Measurements from ENCODE around the gene ZNF140.

The ZNF140 gene

DNA sequence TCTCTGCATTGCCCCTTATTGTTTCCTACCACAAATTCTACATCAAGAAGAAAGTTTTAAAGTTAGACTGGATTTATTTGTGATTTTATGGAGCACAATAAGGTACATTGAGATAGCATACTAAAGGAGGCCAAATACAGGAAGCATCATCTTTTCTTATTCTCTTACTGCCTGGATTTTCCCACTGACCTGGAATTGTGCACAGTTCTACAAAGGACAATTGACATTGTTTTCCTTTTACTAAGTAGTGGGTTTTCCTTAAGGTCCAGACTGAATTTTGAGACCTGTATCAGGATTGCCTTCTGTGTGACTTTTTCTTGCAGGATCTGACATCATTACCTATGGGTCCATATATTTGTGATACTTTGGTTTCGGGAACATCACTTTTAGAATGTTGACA lies 18.8 kb upstream of the ZNF140 start:
- TF ChIP-seq, protein P1, sequence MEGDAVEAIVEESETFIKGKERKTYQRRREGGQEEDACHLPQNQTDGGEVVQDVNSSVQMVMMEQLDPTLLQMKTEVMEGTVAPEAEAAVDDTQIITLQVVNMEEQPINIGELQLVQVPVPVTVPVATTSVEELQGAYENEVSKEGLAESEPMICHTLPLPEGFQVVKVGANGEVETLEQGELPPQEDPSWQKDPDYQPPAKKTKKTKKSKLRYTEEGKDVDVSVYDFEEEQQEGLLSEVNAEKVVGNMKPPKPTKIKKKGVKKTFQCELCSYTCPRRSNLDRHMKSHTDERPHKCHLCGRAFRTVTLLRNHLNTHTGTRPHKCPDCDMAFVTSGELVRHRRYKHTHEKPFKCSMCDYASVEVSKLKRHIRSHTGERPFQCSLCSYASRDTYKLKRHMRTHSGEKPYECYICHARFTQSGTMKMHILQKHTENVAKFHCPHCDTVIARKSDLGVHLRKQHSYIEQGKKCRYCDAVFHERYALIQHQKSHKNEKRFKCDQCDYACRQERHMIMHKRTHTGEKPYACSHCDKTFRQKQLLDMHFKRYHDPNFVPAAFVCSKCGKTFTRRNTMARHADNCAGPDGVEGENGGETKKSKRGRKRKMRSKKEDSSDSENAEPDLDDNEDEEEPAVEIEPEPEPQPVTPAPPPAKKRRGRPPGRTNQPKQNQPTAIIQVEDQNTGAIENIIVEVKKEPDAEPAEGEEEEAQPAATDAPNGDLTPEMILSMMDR (IDR thresholded peaks at IDR 0.05; ENCODE audit: low read depth, low read length, missing control alignments) = no peak
- no peak for DNase-seq (ENCODE audit: extremely low read depth, low read depth)
- H3K4me3 ChIP-seq (replicated peaks; ENCODE audit: low read depth, low read length) = no peak overlapping the region

DNA sequence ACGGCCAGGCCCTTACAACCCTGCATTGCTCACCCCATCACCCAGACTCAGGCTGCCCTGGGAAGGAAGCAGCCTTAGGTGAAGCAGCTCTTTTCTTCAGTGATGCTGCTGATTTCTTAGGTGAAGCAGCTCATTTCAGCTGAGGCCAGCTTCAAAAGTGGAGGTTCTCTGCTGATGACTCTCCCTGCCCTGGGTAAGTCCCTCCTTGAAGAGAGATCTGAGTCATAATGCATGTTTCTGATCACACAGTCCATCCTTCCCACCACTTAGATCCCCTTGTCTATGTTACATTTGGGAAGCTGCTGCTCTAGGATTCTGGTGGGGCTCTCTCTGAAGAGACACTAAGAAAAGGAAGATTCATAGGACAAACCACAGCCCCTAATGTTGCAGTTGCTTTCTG lies 17.2 kb upstream of the ZNF140 start:
- DNase-seq (ENCODE audit: extremely low read depth, low read depth) = no peak

GRCh38 chr12:133073836-133074235 lies 6.9 kb upstream of the ZNF140 start:
- DNase-seq (ENCODE audit: extremely low read depth, low read depth) = no peak
- TF ChIP-seq, protein P1 (IDR thresholded peaks at IDR 0.05; ENCODE audit: low read depth, low read length, missing control alignments) = no peak
- H3K4me3 ChIP-seq (replicated peaks; ENCODE audit: low read depth, low read length) = no peak overlapping the region

More for the DNA sequence above, 17.2 kb upstream of the ZNF140 start:
- no peak overlapping the region for H3K4me3 ChIP-seq (replicated peaks; ENCODE audit: low read depth, low read length)
- TF ChIP-seq, protein P1 (IDR thresholded peaks at IDR 0.05; ENCODE audit: low read depth, low read length, missing control alignments) = no peak

DNA sequence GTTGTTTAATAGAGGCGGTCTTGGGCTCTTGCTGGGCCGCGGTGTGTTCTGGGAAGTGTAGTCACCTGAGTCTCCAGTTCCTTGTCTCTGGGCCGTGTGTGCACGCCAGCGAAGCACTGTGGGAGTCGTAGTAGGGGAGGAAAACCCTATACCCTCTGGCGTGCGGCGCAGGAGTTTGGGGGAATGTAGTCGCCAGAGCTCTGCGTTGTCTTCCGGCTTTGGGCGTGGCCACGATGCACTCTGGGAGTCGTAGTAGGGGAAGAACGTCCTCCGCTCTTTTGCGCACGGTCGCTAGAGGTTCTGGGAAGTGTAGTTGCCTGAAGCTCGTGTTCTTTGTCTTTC lies 726 bp upstream of the ZNF140 start:
- TF ChIP-seq, protein P1 (IDR thresholded peaks at IDR 0.05; ENCODE audit: low read depth, low read length, missing control alignments) = no peak
- peak overlapping the region; percentile 65 for H3K4me3 ChIP-seq (replicated peaks; ENCODE audit: low read depth, low read length)

GRCh38 chr12:133081159-133081780 lies 547 bp downstream of the ZNF140 start:
- TF ChIP-seq, protein P1 (IDR thresholded peaks at IDR 0.05; ENCODE audit: low read depth, low read length, missing control alignments) = no peak
- peak overlapping the region; percentile 65 for H3K4me3 ChIP-seq (replicated peaks; ENCODE audit: low read depth, low read length)
- no peak for DNase-seq (ENCODE audit: extremely low read depth, low read depth)

More for the DNA sequence above, 726 bp upstream of the ZNF140 start:
- peak; percentile 97 for DNase-seq (ENCODE audit: extremely low read depth, low read depth)

DNA sequence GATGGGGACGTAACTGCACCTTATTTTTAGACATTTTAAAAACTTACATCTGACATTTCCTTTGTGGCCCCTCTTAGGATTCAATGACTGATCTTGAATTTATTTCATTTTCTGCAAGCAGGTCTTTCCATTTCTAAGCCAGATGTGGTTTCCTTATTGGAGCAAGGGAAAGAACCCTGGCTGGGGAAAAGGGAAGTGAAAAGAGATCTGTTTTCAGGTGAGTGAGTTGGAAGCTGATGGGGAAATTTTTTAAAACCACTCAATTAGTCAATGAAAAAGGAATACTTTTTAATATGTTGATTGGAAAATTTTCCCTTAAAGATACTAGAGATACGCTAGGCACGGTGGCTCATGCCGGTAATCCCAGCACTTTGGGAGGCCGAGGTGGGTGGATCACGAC lies 2.6 kb downstream of the ZNF140 start:
- no peak for DNase-seq (ENCODE audit: extremely low read depth, low read depth)
- H3K4me3 ChIP-seq (replicated peaks; ENCODE audit: low read depth, low read length) = no peak overlapping the region
- TF ChIP-seq, protein P1 (IDR thresholded peaks at IDR 0.05; ENCODE audit: low read depth, low read length, missing control alignments) = no peak

GRCh38 chr12:133105620-133106019 lies 24.9 kb downstream of the ZNF140 start:
- no peak for DNase-seq (ENCODE audit: extremely low read depth, low read depth)
- TF ChIP-seq, protein P1 (IDR thresholded peaks at IDR 0.05; ENCODE audit: low read depth, low read length, missing control alignments) = no peak
- H3K4me3 ChIP-seq (replicated peaks; ENCODE audit: low read depth, low read length) = no peak overlapping the region

All from HFF-Myc (cell line).